Mesenchymal stem cell (in vitro differentiated cells and primary cell): ENCODE measurements around the gene RRM2.

ENCODE experiments used
- DNase-seq: peaks from one replicate; pipeline ENCODE4 v3.0.0-alpha.2; 2013
- H2AFZ ChIP-seq: one replicate; pipeline ENCODE4 v1.6.1; 2013; ENCODE audit warnings: low read depth, mild to moderate bottlenecking, control low read depth, inconsistent platforms, low read length, moderate library complexity
- H2AK5ac ChIP-seq: 2 replicates; pipeline ENCODE4 v1.6.1; 2013; ENCODE audit warnings: low read length, moderate library complexity, mild to moderate bottlenecking, inconsistent platforms; ENCODE audit not compliant: severe bottlenecking
- H2BK120ac ChIP-seq: one replicate; pipeline ENCODE4 v1.6.1; 2013; ENCODE audit warnings: low read depth, mild to moderate bottlenecking, inconsistent platforms, low read length, moderate library complexity
- H2BK12ac ChIP-seq, 2 experiments: one replicate each; pipeline ENCODE4 v1.6.1; 2013; ENCODE audit warnings: inconsistent platforms in 2 of 2, low read length in 2 of 2, mild to moderate bottlenecking in 2 of 2, moderate library complexity in 2 of 2, control low read depth in 1 of 2
- H2BK15ac ChIP-seq: one replicate; pipeline ENCODE4 v1.6.1; 2013; ENCODE audit warnings: mild to moderate bottlenecking, low read depth, inconsistent platforms; ENCODE audit not compliant: poor library complexity, severe bottlenecking
- H2BK5ac ChIP-seq: 2 replicates; pipeline ENCODE4 v1.6.1; 2013; ENCODE audit warnings: low read depth, mild to moderate bottlenecking, low read length, control low read depth, inconsistent platforms; ENCODE audit not compliant: poor library complexity, severe bottlenecking
- H3K14ac ChIP-seq, 2 experiments: one replicate each; pipeline ENCODE4 v1.6.1; 2013; ENCODE audit warnings: inconsistent platforms in 2 of 2, low read length in 2 of 2, control low read depth in 1 of 2, mild to moderate bottlenecking in 1 of 2, moderate library complexity in 1 of 2
- H3K18ac ChIP-seq, 2 experiments: one replicate each; pipeline ENCODE4 v1.6.1; 2013; ENCODE audit warnings: inconsistent platforms in 2 of 2, low read length in 2 of 2, control low read depth in 1 of 2, low read depth in 1 of 2, mild to moderate bottlenecking in 1 of 2
- H3K23ac ChIP-seq, 2 experiments: one replicate each; pipeline ENCODE4 v1.6.1; 2013; ENCODE audit warnings: inconsistent platforms in 2 of 2, low read length in 2 of 2, mild to moderate bottlenecking in 2 of 2, moderate library complexity in 2 of 2, control low read depth in 1 of 2
- H3K27ac ChIP-seq: 2 replicates; pipeline ENCODE4 v1.5.1; 2013; ENCODE audit warnings: mild to moderate bottlenecking, moderate library complexity, low read length, control low read depth, inconsistent platforms; ENCODE audit not compliant: poor library complexity, severe bottlenecking
- H3K27me3 ChIP-seq, 2 experiments: 2 replicates each; pipeline versions ENCODE4 v1.6.1 to v1.7.0; 2013; ENCODE audit warnings: low read length in 2 of 2, mild to moderate bottlenecking in 2 of 2, moderate library complexity in 2 of 2, control low read depth in 1 of 2, inconsistent platforms in 1 of 2; ENCODE audit not compliant: control insufficient read depth in 1 of 2, insufficient read depth in 1 of 2
- H3K36me3 ChIP-seq, 2 experiments: 2 replicates each; pipeline versions ENCODE4 v1.6.1 to v1.7.0; 2013; ENCODE audit warnings: low read length in 2 of 2, control low read depth in 1 of 2, inconsistent platforms in 1 of 2, low read depth in 1 of 2, mild to moderate bottlenecking in 1 of 2; ENCODE audit not compliant: insufficient read depth in 2 of 2, control insufficient read depth in 1 of 2
- H3K4ac ChIP-seq, 2 experiments: one replicate each; pipeline ENCODE4 v1.6.1; 2013; ENCODE audit warnings: inconsistent platforms in 2 of 2, low read length in 2 of 2, mild to moderate bottlenecking in 2 of 2, moderate library complexity in 2 of 2, control low read depth in 1 of 2, low read depth in 1 of 2
- H3K4me1 ChIP-seq: 2 replicates; pipeline ENCODE4 v1.6.1; 2013; ENCODE audit warnings: low read depth, low read length, control low read depth; ENCODE audit not compliant: control insufficient read depth, insufficient read depth
- H3K4me2 ChIP-seq: 2 replicates; pipeline ENCODE4 v1.6.1; 2013; ENCODE audit warnings: low read length, mild to moderate bottlenecking, inconsistent platforms; ENCODE audit not compliant: poor library complexity, severe bottlenecking
- H3K4me3 ChIP-seq, 2 experiments: 2 replicates each; pipeline versions ENCODE4 v1.5.1 to v1.7.0; 2013; ENCODE audit warnings: low read length in 2 of 2, mild to moderate bottlenecking in 2 of 2, control low read depth in 1 of 2, low read depth in 1 of 2; ENCODE audit not compliant: insufficient read depth in 1 of 2
- H3K79me1 ChIP-seq: replicated peaks from 2 replicates; pipeline ENCODE4 v1.6.1; 2013; ENCODE audit warnings: mild to moderate bottlenecking, control low read depth, low read length, inconsistent platforms; ENCODE audit not compliant: poor library complexity, severe bottlenecking
- H3K9ac ChIP-seq: 2 replicates; pipeline ENCODE4 v1.7.0; 2013; ENCODE audit warnings: mild to moderate bottlenecking, low read length, moderate library complexity
- H3K9me3 ChIP-seq: 2 replicates; pipeline ENCODE4 v1.7.0; 2013; ENCODE audit warnings: mild to moderate bottlenecking, low read length; ENCODE audit not compliant: control insufficient read depth
- H4K8ac ChIP-seq: one replicate; pipeline ENCODE4 v1.6.1; 2013; ENCODE audit warnings: inconsistent platforms, mild to moderate bottlenecking, low read length, moderate library complexity
- H4K91ac ChIP-seq: one replicate; pipeline ENCODE4 v1.6.1; 2013; ENCODE audit warnings: mild to moderate bottlenecking, low read length, inconsistent platforms
- WGBS: methylation state at CpG from one replicate; pipeline ENCODE4 v1.1.7; 2013; ENCODE audit warnings: mixed read lengths; 5-methylcytosine and 5-hydroxymethylcytosine counted together

RRM2 gene

GRCh38 chr2:10161206-10161931, 38.8 kb downstream of the RRM2 start:
- no peak overlapping the region for H3K27ac ChIP-seq
- H3K4me3 ChIP-seq, result no peak overlapping the region
- H3K36me3 ChIP-seq, result no peaks in the 10 kb centered on the region
- no peak overlapping the region for H2AFZ ChIP-seq
- no peak overlapping the region for H3K4ac ChIP-seq
- H3K9me3 ChIP-seq, result no peaks in the 10 kb centered on the region
- no peak overlapping the region for H3K14ac ChIP-seq
- no peaks in the 10 kb centered on the region for H3K79me1 ChIP-seq
- no peak overlapping the region for H3K23ac ChIP-seq
- no peak overlapping the region for H3K4me2 ChIP-seq
- H2BK15ac ChIP-seq, result no peak overlapping the region
- H3K9ac ChIP-seq, result no peak overlapping the region
- H2AK5ac ChIP-seq, result no peak overlapping the region
- H4K91ac ChIP-seq, result no peak overlapping the region
- no peaks in the 10 kb centered on the region for H3K27me3 ChIP-seq
- H3K4me1 ChIP-seq, result peaks cover 3% of the 10 kb centered on the region
- no peak overlapping the region for H2BK5ac ChIP-seq
- no peak overlapping the region for H3K18ac ChIP-seq
- DNase-seq, result no peak
- no peak overlapping the region for H2BK120ac ChIP-seq
- H2BK12ac ChIP-seq, result no peak overlapping the region
- no peak overlapping the region for H4K8ac ChIP-seq
- WGBS, result 85% methylated on average over 12 of the region's 12 CpGs

GRCh38 chr2:10161961-10162441, 39.5 kb downstream of the RRM2 start:
- Histone ChIP-seq H3K79me1 (no peaks in the 10 kb centered on the region), H3K4me1 (peaks cover 3% of the 10 kb centered on the region), H2AK5ac (no peak overlapping the region), H2BK5ac (no peak overlapping the region), H3K4me2 (no peak overlapping the region), H3K14ac (no peak overlapping the region), H3K36me3 (no peaks in the 10 kb centered on the region), H3K27me3 (peaks cover 0 to 4% of the 10 kb centered on the region in 2 experiments), H2AFZ (no peak overlapping the region), H3K27ac (no peak overlapping the region), H3K9me3 (no peaks in the 10 kb centered on the region), H4K91ac (no peak overlapping the region), H3K23ac (no peak overlapping the region), H3K4ac (no peak overlapping the region), H2BK12ac (no peak overlapping the region), H2BK15ac (no peak overlapping the region), H4K8ac (no peak overlapping the region), H3K18ac (no peak overlapping the region), H3K9ac (no peak overlapping the region), H3K4me3 (no peak overlapping the region), H2BK120ac (no peak overlapping the region)
- 94% methylated on average over 21 of the region's 22 CpGs for WGBS
- no peak for DNase-seq

- Histone ChIP-seq H3K9me3 (no peaks in the 10 kb centered on the region), H3K4me3 (no peak overlapping the region), H2AFZ (no peak overlapping the region), H3K14ac (no peak overlapping the region), H2BK120ac (no peak overlapping the region), H2BK5ac (no peak overlapping the region), H3K27me3 (peaks cover 0 to 5% of the 10 kb centered on the region in 2 experiments), H3K4me2 (no peak overlapping the region), H3K79me1 (no peaks in the 10 kb centered on the region), H2BK12ac (no peak overlapping the region), H4K8ac (no peak overlapping the region), H3K27ac (no peak overlapping the region), H3K9ac (no peak overlapping the region), H3K36me3 (no peaks in the 10 kb centered on the region), H3K18ac (no peak overlapping the region), H4K91ac (no peak overlapping the region), H3K4ac (no peak overlapping the region), H3K23ac (no peak overlapping the region), H3K4me1 (peaks cover 3% of the 10 kb centered on the region), H2BK15ac (no peak overlapping the region), H2AK5ac (no peak overlapping the region)
- WGBS, result 81% methylated on average over 18 of the region's 18 CpGs
- no peak for DNase-seq
Measured at GRCh38 chr2:10162586-10163497, 40.3 kb downstream of the RRM2 start.
